Activated CD4-positive, alpha-beta T cell treated with anti-CD3 and anti-CD28 coated beads for 36 hours (primary cell): ENCODE results near the gene PTCH2. TPM values are rescaled to one million over a fixed set of nuclear protein-coding genes. Genes with fewer than 3 reads are reported as not detected.

ENCODE experiments used
- ATAC-seq: fragments of 200-7000 bp; cut with Tn5 transposase; one replicate; pipeline ENCODE4 v1.10.0; 2021; ENCODE audit warnings: mild to moderate bottlenecking, moderate library complexity
- CTCF ChIA-PET: fragments of 350-600 bp; sonication (Branson Sonifier 250); formaldehyde crosslinking; loops from one replicate; lab custom pipeline; 2021; ENCODE audit warnings: antibody characterized with exemption; lab: Charles Lee
- POLR2A ChIA-PET: fragments of 350-600 bp; sonication (Branson Sonifier 250); formaldehyde crosslinking; loops from one replicate; lab custom pipeline; 2021; ENCODE audit warnings: antibody characterized with exemption, inconsistent platforms; lab: Charles Lee
- DNase-seq: peaks from one replicate; pipeline ENCODE4 v3.0.0-alpha.2; 2020
- H3K27ac Mint-ChIP-seq: one replicate; pipeline ENCODE4 v1.8.0; 2021; ENCODE audit warnings: mixed read lengths
- H3K27me3 Mint-ChIP-seq: one replicate; pipeline ENCODE4 v1.8.0; 2021; ENCODE audit warnings: mixed read lengths
- H3K36me3 Mint-ChIP-seq: one replicate; pipeline ENCODE4 v1.8.0; 2021; ENCODE audit warnings: low read depth, mixed read lengths
- H3K4me1 Mint-ChIP-seq: one replicate; pipeline ENCODE4 v1.8.0; 2021; ENCODE audit warnings: mixed read lengths
- H3K4me3 Mint-ChIP-seq: one replicate; pipeline ENCODE4 v1.8.0; 2021; ENCODE audit warnings: mild to moderate bottlenecking, moderate library complexity, mixed read lengths
- H3K9me3 Mint-ChIP-seq: one replicate; pipeline ENCODE4 v1.8.0; 2021; ENCODE audit warnings: low read depth, mixed read lengths
- intact Hi-C, 2 experiments: fragments of 100-400 bp; cut with DNase I in 1 of 2; cut with micrococcal nuclease in 1 of 2; formaldehyde crosslinking; loops; one replicate each; pipeline versions ENCODE4 v1.14.2 to v1.15.1; 2022 to 2024; cut with DNase I, micrococcal nuclease
- total RNA-seq, 2 experiments: library from RNA; stranded (reverse); gene quantifications; one replicate each; pipeline ENCODE4 v1.2.3, GENCODE V29; 2021

The PTCH2 gene
- total RNA-seq, 2 experiments from 2014 or later: 0.37 to 0.69 TPM

DNA sequence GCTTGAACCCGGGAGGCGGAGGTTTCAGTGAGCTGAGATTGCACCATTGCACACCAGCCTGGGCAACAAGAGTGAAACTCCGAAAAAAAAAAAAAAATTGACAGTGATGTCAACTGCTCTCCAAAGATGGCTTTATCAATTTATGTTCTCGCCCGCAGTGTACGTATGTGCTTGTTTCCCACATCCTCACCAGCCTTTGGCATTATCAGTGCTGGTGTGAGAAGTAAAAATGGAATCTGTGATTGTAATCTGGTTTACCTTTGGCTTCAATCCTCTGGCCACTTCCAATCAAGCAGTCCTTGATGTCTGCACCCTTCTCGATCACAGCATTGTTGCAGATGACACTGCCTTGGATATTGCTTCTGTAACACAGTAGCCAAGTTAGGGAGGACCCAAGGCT, 14.4 kb upstream of the PTCH2 start:
- Mint-ChIP-seq H3K36me3 (peaks cover 24% of the 10 kb centered on the region), H3K4me1 (no peaks in the 10 kb centered on the region), H3K27ac (no peak overlapping the region), H3K27me3 (no peaks in the 10 kb centered on the region), H3K9me3 (no peaks in the 10 kb centered on the region), H3K4me3 (no peak overlapping the region)
- no peak for ATAC-seq
- POLR2A ChIA-PET: no interaction called here
- intact Hi-C loops: loop anchor here in 1 of 2 experiments (1.0 kb wide), 1 partner anchor 28 kb away; no protein-coding TSS in a partner anchor
- CTCF ChIA-PET: no interaction called here
- no peak for DNase-seq

DNA sequence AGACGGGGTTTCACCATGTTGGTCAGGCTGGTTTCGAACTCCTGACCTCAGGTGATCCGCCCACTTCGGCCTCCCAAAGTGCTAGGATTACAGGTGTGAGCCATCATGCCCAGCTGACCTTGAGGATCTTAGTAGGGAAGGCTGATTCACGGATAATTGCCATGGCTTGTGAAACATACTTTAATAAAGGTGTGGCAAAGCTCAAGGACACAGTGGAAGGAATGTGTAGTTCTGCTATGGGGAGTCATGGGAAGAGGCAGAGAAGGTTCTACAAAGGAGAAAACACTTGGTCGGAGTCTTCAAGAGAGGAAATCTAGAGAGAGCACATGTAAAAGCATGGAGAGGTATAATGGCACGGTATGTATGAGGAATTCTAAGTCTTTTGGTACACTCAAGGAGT, 12.7 kb upstream of the PTCH2 start:
- ATAC-seq (no peak), DNase-seq (no peak)
- H3K4me1 Mint-ChIP-seq: no peaks in the 10 kb centered on the region
- intact Hi-C loops: no loop called here
- no peak overlapping the region for H3K27ac Mint-ChIP-seq
- no peaks in the 10 kb centered on the region for H3K27me3 Mint-ChIP-seq
- peaks cover 28% of the 10 kb centered on the region for H3K36me3 Mint-ChIP-seq
- CTCF ChIA-PET: no interaction called here
- no peaks in the 10 kb centered on the region for H3K9me3 Mint-ChIP-seq
- POLR2A ChIA-PET: no interaction called here
- no peak overlapping the region for H3K4me3 Mint-ChIP-seq

- no peaks in the 10 kb centered on the region for H3K27me3 Mint-ChIP-seq
- CTCF ChIA-PET: interaction anchor here (0.5 to 1.1 kb wide), 2 partner anchors 9 to 19 kb away, joined by 3 read pairs; no protein-coding TSS in a partner anchor
- no peak for ATAC-seq
- H3K4me1 Mint-ChIP-seq: peaks cover 2% of the 10 kb centered on the region
- POLR2A ChIA-PET: no interaction called here
- H3K9me3 Mint-ChIP-seq: no peaks in the 10 kb centered on the region
- no peak overlapping the region for H3K4me3 Mint-ChIP-seq
- intact Hi-C loops: no loop called here
- no peak for DNase-seq
- H3K36me3 Mint-ChIP-seq: peaks cover 33% of the 10 kb centered on the region
- H3K27ac Mint-ChIP-seq: no peak overlapping the region
Observed at GRCh38 chr1:44854970-44855369, 11.9 kb upstream of the PTCH2 start.

GRCh38 chr1:44853201-44853600, 10.1 kb upstream of the PTCH2 start:
- Mint-ChIP-seq H3K4me3 (no peak overlapping the region), H3K27me3 (no peaks in the 10 kb centered on the region), H3K36me3 (peaks cover 42% of the 10 kb centered on the region), H3K27ac (no peak overlapping the region), H3K4me1 (peaks cover 11% of the 10 kb centered on the region), H3K9me3 (no peaks in the 10 kb centered on the region)
- POLR2A ChIA-PET: interaction anchor here (1.2 kb wide), 1 partner anchor 34 kb away, joined by 3 read pairs; no protein-coding TSS in a partner anchor
- DNase-seq (no peak), ATAC-seq (no peak)
- CTCF ChIA-PET: interaction anchor here (1.1 kb wide), 1 partner anchor 17 kb away, joined by 4 read pairs; no protein-coding TSS in a partner anchor
- intact Hi-C loops: no loop called here

GRCh38 chr1:44851308-44851707, 8.3 kb upstream of the PTCH2 start:
- no peaks in the 10 kb centered on the region for H3K27me3 Mint-ChIP-seq
- no peak for ATAC-seq
- H3K4me1 Mint-ChIP-seq: peaks cover 11% of the 10 kb centered on the region
- peaks cover 31% of the 10 kb centered on the region for H3K36me3 Mint-ChIP-seq
- ChIA-PET POLR2A (interaction anchor here (0.6 kb wide), 1 partner anchor 19 kb away, joined by 3 read pairs; no protein-coding TSS in a partner anchor), CTCF (interaction anchor here (0.7 kb wide), 1 partner anchor 130 kb away, joined by 3 read pairs; no protein-coding TSS in a partner anchor)
- no peak overlapping the region for H3K27ac Mint-ChIP-seq
- no peak overlapping the region for H3K4me3 Mint-ChIP-seq
- H3K9me3 Mint-ChIP-seq: no peaks in the 10 kb centered on the region
- intact Hi-C loops: no loop called here
- DNase-seq: no peak

GRCh38 chr1:44849575-44850132, 6.6 kb upstream of the PTCH2 start:
- Mint-ChIP-seq H3K4me1 (peaks cover 11% of the 10 kb centered on the region), H3K4me3 (no peak overlapping the region), H3K36me3 (peaks cover 28% of the 10 kb centered on the region), H3K27me3 (no peaks in the 10 kb centered on the region), H3K9me3 (no peaks in the 10 kb centered on the region), H3K27ac (no peak overlapping the region)
- ChIA-PET POLR2A (no interaction called here), CTCF (interaction anchor here (2.6 kb wide), 1 partner anchor 14 kb away, joined by 7 read pairs; no protein-coding TSS in a partner anchor)
- intact Hi-C loops: no loop called here
- ATAC-seq: peak; percentile 89
- no peak for DNase-seq

DNA sequence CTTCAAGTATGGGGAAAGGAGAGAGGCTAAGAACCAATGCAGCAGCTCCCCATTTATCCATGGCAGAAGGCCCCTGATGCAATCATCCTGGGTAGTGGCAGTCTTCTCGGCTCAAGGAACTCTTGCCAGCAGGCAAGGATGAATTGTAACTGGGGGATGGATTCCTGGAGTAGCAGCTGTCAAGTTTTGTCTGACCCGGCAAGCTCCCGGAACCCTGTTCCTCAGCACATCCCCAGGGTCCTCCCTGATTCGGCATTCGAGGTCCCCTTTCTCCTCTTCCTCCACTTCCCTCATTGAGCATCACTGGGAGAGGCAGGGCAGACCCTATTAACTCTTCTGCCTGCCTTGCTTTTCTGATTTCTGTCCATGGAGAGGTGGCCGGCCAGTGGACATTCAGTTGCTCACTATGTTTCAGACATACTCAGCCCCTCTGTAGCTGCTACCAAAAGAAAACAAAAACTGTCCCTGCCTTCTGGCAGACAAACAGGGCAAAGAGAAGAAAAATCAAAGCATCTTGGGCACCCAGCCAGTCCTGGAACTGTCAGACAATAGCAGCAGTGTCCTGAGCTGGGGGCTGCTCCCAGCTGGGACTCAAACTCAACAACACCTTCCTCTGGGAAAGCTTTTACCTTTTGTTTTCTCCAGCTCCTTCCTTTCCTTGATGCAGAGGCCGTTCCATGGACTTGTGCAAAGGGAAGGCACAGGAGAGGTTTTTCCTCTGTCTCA, 5.6 kb upstream of the PTCH2 start:
- ChIA-PET CTCF (interaction anchor here (2.6 kb wide), 1 partner anchor 13 kb away, joined by 7 read pairs; no protein-coding TSS in a partner anchor), POLR2A (interaction anchor here (1.2 to 1.6 kb wide), 2 partner anchors 29 to 118 kb away, joined by 3 to 7 read pairs; no protein-coding TSS in a partner anchor)
- Mint-ChIP-seq H3K27ac (no peak overlapping the region), H3K27me3 (peaks cover 3% of the 10 kb centered on the region), H3K4me1 (peaks cover 11% of the 10 kb centered on the region), H3K4me3 (no peak overlapping the region), H3K36me3 (peaks cover 28% of the 10 kb centered on the region), H3K9me3 (no peaks in the 10 kb centered on the region)
- intact Hi-C loops: no loop called here
- ATAC-seq (no peak), DNase-seq (no peak)

- peaks cover 11% of the 10 kb centered on the region for H3K4me1 Mint-ChIP-seq
- DNase-seq (no peak), ATAC-seq (no peak)
- no peak overlapping the region for H3K27ac Mint-ChIP-seq
- H3K9me3 Mint-ChIP-seq: no peaks in the 10 kb centered on the region
- peaks cover 26% of the 10 kb centered on the region for H3K36me3 Mint-ChIP-seq
- ChIA-PET POLR2A (interaction anchor here (0.6 to 1.6 kb wide), 3 partner anchors 28 to 953 kb away, joined by 3 to 7 read pairs (median 4); no protein-coding TSS in a partner anchor), CTCF (interaction anchor here (2.6 kb wide), 1 partner anchor 12 kb away, joined by 7 read pairs; no protein-coding TSS in a partner anchor)
- H3K27me3 Mint-ChIP-seq: peaks cover 3% of the 10 kb centered on the region
- no peak overlapping the region for H3K4me3 Mint-ChIP-seq
- intact Hi-C loops: no loop called here
Observed at GRCh38 chr1:44847845-44848244, 4.8 kb upstream of the PTCH2 start.

DNA sequence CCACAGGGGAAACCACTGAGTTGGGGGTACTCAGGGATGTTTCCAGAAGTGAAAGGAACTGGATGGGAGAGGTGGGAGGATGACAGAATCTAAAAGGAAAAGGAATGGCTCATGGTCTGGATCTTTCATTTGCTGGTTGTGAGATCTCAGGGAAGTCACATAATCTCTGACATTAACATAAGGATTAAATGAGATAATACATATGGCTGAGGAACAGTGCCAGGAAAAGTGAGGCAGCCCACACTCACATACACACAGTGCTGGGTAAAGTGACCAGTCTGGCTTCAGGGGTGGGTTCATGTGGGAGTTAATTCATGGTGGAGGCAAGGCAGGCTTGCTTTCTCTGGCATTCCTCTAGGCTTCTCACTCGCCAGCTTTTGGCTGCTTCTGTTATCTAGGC, 3.9 kb upstream of the PTCH2 start:
- ChIA-PET CTCF (interaction anchor here (2.6 kb wide), 1 partner anchor 12 kb away, joined by 7 read pairs; no protein-coding TSS in a partner anchor), POLR2A (no interaction called here)
- no peak for DNase-seq
- no peak overlapping the region for H3K27ac Mint-ChIP-seq
- peaks cover 11% of the 10 kb centered on the region for H3K4me1 Mint-ChIP-seq
- no peak for ATAC-seq
- no peak overlapping the region for H3K4me3 Mint-ChIP-seq
- H3K9me3 Mint-ChIP-seq: no peaks in the 10 kb centered on the region
- intact Hi-C loops: no loop called here
- H3K27me3 Mint-ChIP-seq: peaks cover 3% of the 10 kb centered on the region
- peaks cover 23% of the 10 kb centered on the region for H3K36me3 Mint-ChIP-seq

DNA sequence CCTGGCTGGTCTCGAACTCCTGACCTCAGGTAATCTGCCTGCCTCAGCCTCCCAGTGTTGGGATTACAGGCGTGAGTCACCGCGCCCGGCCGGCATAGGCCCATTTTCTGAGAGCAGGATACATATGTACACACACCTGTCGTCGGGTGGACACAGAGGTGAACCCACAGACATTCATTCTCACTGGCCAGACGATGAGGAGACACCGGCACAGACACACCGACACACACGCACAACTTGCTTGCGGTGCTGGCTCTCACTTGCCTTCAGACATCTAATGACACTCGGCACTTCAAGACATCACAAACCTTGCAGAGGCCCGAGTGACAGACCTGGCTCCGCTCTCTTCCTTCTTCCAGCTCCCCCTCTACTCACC, 579 bp downstream of the PTCH2 start:
- Mint-ChIP-seq H3K4me3 (no peak overlapping the region), H3K4me1 (no peaks in the 10 kb centered on the region), H3K27ac (no peak overlapping the region), H3K36me3 (peaks cover 4% of the 10 kb centered on the region), H3K27me3 (peaks cover 18% of the 10 kb centered on the region), H3K9me3 (no peaks in the 10 kb centered on the region)
- intact Hi-C loops: no loop called here
- ChIA-PET CTCF (no interaction called here), POLR2A (interaction anchor here (0.6 to 0.8 kb wide), 2 partner anchors 23 to 45 kb away, joined by 5 to 6 read pairs; no protein-coding TSS in a partner anchor)
- ATAC-seq (peak; percentile 12), DNase-seq (no peak)

DNA sequence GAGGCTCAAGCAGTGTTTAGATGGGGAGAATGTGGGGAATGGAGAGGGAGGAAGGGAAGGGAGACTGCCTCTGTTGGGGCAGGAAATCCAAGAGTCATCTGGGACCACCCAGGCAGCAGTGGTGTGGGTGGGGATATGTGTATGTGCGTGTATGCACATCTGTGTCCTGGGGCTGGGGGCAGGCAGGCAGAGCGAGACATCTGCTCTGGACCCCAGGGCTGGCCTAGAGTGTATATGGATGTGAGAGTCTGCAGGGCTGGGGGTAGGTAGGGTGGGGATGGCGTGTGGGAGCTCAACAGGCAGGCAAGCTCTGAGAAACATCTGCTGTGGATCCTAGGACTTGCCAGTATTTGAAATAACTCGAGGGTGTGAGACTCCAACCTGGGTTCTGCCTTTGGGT, 3.5 kb downstream of the PTCH2 start:
- H3K4me1 Mint-ChIP-seq: peaks cover 3% of the 10 kb centered on the region
- POLR2A ChIA-PET: no interaction called here
- CTCF ChIA-PET: no interaction called here
- intact Hi-C loops: loop anchor here in 1 of 2 experiments (5.0 kb wide), 3 partner anchors 103 to 653 kb away; partner anchors contain the start of genes HECTD3, TESK2 and UROD
- no peak overlapping the region for H3K4me3 Mint-ChIP-seq
- peaks cover 18% of the 10 kb centered on the region for H3K27me3 Mint-ChIP-seq
- no peak overlapping the region for H3K27ac Mint-ChIP-seq
- H3K9me3 Mint-ChIP-seq: no peaks in the 10 kb centered on the region
- DNase-seq (no peak), ATAC-seq (no peak)
- peaks cover 4% of the 10 kb centered on the region for H3K36me3 Mint-ChIP-seq
